Measurements from ENCODE around the gene PASK.
"Not testable (repeated sequence)": the region's sequence is repeated elsewhere in the genome, so short reads cannot be mapped to it uniquely, and the experiment has no call there.

DNA sequence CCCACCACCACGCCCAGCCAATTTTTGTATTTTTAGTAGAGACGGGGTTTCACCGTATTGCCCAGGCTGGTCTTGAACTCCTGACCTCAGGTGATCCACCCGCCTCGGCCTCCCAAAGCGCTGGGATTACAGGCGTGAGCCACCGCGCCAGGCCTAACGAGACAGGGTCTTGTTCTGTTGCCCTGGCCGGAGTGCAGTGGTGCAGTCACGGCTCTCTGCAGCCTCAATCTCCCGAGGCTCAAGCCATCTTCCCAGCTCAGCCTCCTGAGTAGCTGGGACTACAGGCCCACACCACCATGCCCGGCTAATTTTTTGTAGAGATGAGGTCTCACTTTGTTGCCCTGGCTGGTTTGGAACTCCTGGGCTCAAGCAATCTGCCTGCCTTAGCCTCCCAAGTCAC, 48.0 kb upstream of the PASK start:
- TF ChIP-seq, protein P1, sequence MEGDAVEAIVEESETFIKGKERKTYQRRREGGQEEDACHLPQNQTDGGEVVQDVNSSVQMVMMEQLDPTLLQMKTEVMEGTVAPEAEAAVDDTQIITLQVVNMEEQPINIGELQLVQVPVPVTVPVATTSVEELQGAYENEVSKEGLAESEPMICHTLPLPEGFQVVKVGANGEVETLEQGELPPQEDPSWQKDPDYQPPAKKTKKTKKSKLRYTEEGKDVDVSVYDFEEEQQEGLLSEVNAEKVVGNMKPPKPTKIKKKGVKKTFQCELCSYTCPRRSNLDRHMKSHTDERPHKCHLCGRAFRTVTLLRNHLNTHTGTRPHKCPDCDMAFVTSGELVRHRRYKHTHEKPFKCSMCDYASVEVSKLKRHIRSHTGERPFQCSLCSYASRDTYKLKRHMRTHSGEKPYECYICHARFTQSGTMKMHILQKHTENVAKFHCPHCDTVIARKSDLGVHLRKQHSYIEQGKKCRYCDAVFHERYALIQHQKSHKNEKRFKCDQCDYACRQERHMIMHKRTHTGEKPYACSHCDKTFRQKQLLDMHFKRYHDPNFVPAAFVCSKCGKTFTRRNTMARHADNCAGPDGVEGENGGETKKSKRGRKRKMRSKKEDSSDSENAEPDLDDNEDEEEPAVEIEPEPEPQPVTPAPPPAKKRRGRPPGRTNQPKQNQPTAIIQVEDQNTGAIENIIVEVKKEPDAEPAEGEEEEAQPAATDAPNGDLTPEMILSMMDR (IDR thresholded peaks at IDR 0.05): not testable (repeated sequence)
- not testable (repeated sequence) for TF ChIP-seq POLR2A (IDR thresholded peaks at IDR 0.05)
